Epithelial cell of esophagus (primary cell): ENCODE measurements around the gene B3GALT5.
A peak's percentile ranks its signal among the peaks of the same experiment; 100 is the strongest.

Source experiments
- DNase-seq: peaks from one replicate; pipeline ENCODE4 v3.0.0; 2010; ENCODE audit warnings: low read depth
- H3K4me3 ChIP-seq: 2 replicates; pipeline ENCODE4 v1.5.1; 2011; ENCODE audit warnings: mild to moderate bottlenecking, low read length, control low read depth
- TF ChIP-seq, protein P1 (sequence below): IDR thresholded peaks from 2 replicates; pipeline ENCODE4 v1.5.1; 2011; ENCODE audit warnings: low read depth, mild to moderate bottlenecking, low read length, control low read depth, inconsistent platforms; ENCODE audit not compliant: insufficient read depth; ENCODE audit errors: missing control alignments

B3GALT5 gene

GRCh38 chr21:39675993-39676661 lies 63.4 kb downstream of the B3GALT5 start:
- H3K4me3 ChIP-seq = no peak overlapping the region
- peak; percentile 83 for DNase-seq
- TF ChIP-seq, protein P1, sequence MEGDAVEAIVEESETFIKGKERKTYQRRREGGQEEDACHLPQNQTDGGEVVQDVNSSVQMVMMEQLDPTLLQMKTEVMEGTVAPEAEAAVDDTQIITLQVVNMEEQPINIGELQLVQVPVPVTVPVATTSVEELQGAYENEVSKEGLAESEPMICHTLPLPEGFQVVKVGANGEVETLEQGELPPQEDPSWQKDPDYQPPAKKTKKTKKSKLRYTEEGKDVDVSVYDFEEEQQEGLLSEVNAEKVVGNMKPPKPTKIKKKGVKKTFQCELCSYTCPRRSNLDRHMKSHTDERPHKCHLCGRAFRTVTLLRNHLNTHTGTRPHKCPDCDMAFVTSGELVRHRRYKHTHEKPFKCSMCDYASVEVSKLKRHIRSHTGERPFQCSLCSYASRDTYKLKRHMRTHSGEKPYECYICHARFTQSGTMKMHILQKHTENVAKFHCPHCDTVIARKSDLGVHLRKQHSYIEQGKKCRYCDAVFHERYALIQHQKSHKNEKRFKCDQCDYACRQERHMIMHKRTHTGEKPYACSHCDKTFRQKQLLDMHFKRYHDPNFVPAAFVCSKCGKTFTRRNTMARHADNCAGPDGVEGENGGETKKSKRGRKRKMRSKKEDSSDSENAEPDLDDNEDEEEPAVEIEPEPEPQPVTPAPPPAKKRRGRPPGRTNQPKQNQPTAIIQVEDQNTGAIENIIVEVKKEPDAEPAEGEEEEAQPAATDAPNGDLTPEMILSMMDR = no peak

DNA sequence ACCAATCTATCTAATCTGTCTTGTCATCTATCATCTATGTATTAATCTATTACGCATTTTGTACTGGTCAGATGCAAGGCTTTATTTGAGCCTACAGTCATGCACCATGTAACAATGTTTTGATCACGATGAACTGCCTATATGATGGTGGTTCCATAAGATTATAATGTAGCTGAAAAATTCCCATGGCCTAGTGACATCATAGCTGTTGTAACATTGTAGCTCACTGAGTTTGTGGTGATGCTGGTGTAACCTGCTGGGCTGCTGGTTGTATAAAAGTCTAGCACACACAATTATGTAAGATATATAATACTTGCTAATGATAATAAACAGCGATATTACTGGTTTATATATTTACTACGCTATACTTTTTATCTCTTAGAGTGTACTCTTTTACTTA lies 67.5 kb downstream of the B3GALT5 start:
- TF ChIP-seq, protein P1 = no peak
- no peak for DNase-seq
- no peak overlapping the region for H3K4me3 ChIP-seq

DNA sequence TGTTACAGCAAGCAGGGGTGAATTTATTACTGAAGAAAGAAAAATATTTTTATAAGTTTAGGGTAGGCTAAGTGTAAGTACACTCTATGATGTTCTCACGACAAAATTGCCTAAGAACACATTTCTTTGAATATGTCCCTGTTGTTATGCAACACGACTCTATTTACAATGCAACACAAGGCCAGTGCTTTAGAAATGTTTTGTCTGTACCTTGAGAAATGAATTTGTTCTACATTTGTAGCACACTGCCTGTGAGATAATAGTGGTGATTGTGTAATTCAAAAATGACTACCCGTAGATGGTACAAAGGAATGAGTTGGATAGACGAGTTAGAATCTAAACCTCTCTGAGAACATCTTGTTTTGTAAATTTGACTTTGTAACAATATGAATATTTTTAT lies 68.5 kb downstream of the B3GALT5 start:
- H3K4me3 ChIP-seq = no peak overlapping the region
- DNase-seq = peak; percentile 45
- TF ChIP-seq, protein P1 = no peak

- TF ChIP-seq, protein P1 = no peak
- DNase-seq = peak; percentile 68
- no peak overlapping the region for H3K4me3 ChIP-seq
Measured at GRCh38 chr21:39681845-39682244, 69.1 kb downstream of the B3GALT5 start.

DNA sequence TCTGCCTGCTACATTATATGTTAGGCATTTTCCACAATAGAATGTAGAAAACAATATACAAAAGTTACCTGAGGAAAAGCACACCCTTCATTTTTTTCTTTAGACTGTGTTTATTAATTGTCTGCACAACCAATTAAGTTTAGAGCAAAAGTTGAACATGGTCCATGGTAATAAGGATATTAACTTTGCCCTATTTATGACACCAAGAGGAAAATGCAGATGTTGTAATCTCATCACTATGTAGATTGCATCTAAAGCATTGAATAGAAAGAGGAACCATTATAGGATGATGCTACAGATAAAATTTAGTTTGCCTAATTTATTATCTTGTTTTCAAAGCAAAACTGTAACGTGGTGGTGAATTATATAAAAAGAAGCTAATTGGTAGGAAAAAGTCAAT lies 72.5 kb downstream of the B3GALT5 start:
- no peak for DNase-seq
- no peak overlapping the region for H3K4me3 ChIP-seq
- TF ChIP-seq, protein P1 = no peak

DNA sequence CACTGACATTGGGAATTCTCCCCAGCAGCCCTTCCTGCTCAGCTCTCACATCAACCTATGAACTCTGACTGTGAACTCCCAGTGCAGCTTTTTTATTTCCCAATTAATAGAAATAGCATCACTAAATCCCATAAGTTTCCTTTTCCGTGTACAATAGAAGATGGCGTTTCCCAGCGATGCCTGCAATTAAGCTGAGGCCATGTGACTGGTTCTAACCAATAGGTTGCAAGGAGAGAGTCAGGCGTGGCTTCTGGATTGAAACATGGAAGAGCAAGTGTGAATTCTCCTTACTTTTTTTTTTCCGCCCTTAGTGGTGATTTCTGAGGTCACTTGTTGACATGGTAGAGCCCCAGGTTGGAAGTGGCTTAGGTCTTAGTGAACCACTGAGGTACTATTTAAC lies 73.3 kb downstream of the B3GALT5 start:
- no peak overlapping the region for H3K4me3 ChIP-seq
- TF ChIP-seq, protein P1 = no peak
- DNase-seq = no peak
